Testis (tissue), 3 donors: ENCODE data around the gene FAM219B. TPM values are rescaled to one million over a fixed set of nuclear protein-coding genes. Genes with fewer than 3 reads are reported as not detected.

Source experiments
- DNase-seq: peaks from one replicate; pipeline ENCODE4 v3.0.0-alpha.2; 2019
- H3K27ac ChIP-seq, 2 donors: fragments of 200-600 bp; sonication (generic); one replicate each; pipeline ENCODE4 v1.5.1; 2019
- H3K27me3 ChIP-seq: fragments of 200-600 bp; sonication (generic); one replicate; pipeline ENCODE4 v1.5.1; 2019
- H3K36me3 ChIP-seq: fragments of 200-600 bp; sonication (generic); one replicate; pipeline ENCODE4 v1.5.1; 2017; ENCODE audit warnings: low read depth; ENCODE audit errors: missing control alignments
- H3K4me1 ChIP-seq: fragments of 200-600 bp; sonication (generic); one replicate; pipeline ENCODE4 v1.5.1; 2019
- H3K4me3 ChIP-seq, 2 donors: fragments of 200-600 bp; sonication (generic); one replicate each; pipeline ENCODE4 v1.5.1; 2017 to 2019
- H3K9me3 ChIP-seq: fragments of 200-600 bp; sonication (generic); one replicate; pipeline ENCODE4 v1.5.1; 2017
- POLR2A ChIP-seq: fragments of 450-650 bp; IDR thresholded peaks from one replicate; pipeline ENCODE4 v1.6.1; 2017; ENCODE audit warnings: antibody characterized with exemption, mild to moderate bottlenecking, moderate library complexity
- WGBS, 2 donors: methylation state at CpG; one replicate each; pipeline ENCODE4 v1.1.5; 2018; 5-methylcytosine and 5-hydroxymethylcytosine counted together
- intact Hi-C: fragments of 100-400 bp; cut with DNase I; formaldehyde crosslinking; loops from one replicate; pipeline ENCODE4 v1.15.1; 2023; ENCODE audit warnings: low total_unique reads
- polyA plus RNA-seq: library from polyadenylated mRNA; stranded (reverse); fragments of 350-450 nt; fragmentation: Illumina TruSeq; extraction: RNeasy Lipid Tissue Mini Kit (QIAGEN cat#74804); gene quantifications from one replicate; pipeline ENCODE4 v1.2.3, GENCODE V29; 2014; ENCODE audit warnings: low read depth, low replicate concordance; ENCODE audit not compliant: insufficient read depth
- total RNA-seq, 2 donors: library from RNA; depleted of rRNA; stranded (reverse); fragments of >200 nt; gene quantifications; one replicate each; pipeline ENCODE4 v1.2.3, GENCODE V29; 2016
- TF ChIP-seq, protein P1 (sequence below), 3 experiments: fragments of 450-650 bp in 2 of 3; fragments of 200-600 bp in 1 of 3; sonication (generic) in 1 of 3; IDR thresholded peaks; one replicate each; pipeline ENCODE4 v1.5.1; 2016 to 2019; ENCODE audit warnings: antibody characterized with exemption in 3 of 3, mild to moderate bottlenecking in 2 of 3, moderate library complexity in 1 of 3

FAM219B gene
- total and polyA plus RNA-seq, 3 donors from 2014 or later = 32.6 to 40.6 (median 40.2) TPM

DNA sequence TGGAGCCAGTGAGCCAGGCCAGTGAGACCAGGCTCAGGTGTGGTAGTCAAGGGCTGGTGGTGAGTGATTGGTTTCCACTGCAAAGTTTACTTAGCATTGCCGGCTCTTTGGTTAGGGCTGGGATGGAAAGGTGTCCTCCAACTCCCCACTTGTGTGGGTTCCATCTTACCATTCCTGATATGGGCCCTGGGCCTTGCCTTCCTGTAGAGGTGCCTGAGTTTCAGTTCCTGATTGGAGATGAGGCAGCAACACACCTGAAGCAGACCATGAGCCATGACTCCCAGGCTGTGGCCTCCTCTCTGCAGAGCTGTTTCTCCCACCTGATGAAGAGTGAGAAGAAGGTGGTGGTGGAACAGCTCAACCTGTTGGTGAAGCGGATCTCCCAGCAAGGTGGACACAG lies 13.7 kb downstream of the FAM219B start:
- Histone ChIP-seq H3K27me3 (no peaks in the 10 kb centered on the region), H3K4me3 (no peak overlapping the region), H3K4me1 (peaks cover 10% of the 10 kb centered on the region), H3K36me3 (no peaks in the 10 kb centered on the region), H3K27ac (no peak overlapping the region), H3K9me3 (no peaks in the 10 kb centered on the region)
- intact Hi-C loops = no loop called here
- TF ChIP-seq, protein P1, sequence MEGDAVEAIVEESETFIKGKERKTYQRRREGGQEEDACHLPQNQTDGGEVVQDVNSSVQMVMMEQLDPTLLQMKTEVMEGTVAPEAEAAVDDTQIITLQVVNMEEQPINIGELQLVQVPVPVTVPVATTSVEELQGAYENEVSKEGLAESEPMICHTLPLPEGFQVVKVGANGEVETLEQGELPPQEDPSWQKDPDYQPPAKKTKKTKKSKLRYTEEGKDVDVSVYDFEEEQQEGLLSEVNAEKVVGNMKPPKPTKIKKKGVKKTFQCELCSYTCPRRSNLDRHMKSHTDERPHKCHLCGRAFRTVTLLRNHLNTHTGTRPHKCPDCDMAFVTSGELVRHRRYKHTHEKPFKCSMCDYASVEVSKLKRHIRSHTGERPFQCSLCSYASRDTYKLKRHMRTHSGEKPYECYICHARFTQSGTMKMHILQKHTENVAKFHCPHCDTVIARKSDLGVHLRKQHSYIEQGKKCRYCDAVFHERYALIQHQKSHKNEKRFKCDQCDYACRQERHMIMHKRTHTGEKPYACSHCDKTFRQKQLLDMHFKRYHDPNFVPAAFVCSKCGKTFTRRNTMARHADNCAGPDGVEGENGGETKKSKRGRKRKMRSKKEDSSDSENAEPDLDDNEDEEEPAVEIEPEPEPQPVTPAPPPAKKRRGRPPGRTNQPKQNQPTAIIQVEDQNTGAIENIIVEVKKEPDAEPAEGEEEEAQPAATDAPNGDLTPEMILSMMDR (IDR thresholded peaks at IDR 0.05) = no peak
- no peak for TF ChIP-seq POLR2A
- DNase-seq = no peak
- WGBS, 2 donors = 94 to 96% methylated on average over 2 of the region's 2 CpGs

DNA sequence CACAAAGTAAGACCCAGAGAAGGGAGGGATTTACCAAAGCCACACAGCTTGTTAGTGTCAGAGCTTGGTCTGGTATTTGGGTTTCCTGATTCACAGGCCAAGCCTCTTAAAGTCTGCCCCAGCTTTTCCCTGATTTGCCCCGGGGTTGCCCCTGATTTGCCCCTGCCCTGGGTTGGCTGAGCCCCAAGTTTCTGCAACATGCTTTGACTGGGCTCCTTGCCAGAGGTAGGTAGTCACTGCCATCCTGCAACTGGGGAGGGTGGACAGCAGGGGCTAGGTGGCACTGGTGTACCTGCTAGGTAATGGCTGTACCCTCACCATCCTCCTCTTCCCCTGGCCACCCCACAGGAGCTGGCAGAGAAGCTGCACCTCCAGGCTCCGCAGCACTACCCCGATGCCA lies 14.3 kb downstream of the FAM219B start:
- Histone ChIP-seq H3K4me3 (no peak overlapping the region), H3K4me1 (peaks cover 10% of the 10 kb centered on the region), H3K27ac (no peak overlapping the region), H3K27me3 (no peaks in the 10 kb centered on the region), H3K36me3 (no peaks in the 10 kb centered on the region), H3K9me3 (no peaks in the 10 kb centered on the region)
- WGBS, 2 donors = 93 to 96% methylated on average over 3 of the region's 3 CpGs
- intact Hi-C loops = no loop called here
- DNase-seq = no peak
- TF ChIP-seq, protein P1 (IDR thresholded peaks at IDR 0.05) = no peak
- no peak for TF ChIP-seq POLR2A

DNA sequence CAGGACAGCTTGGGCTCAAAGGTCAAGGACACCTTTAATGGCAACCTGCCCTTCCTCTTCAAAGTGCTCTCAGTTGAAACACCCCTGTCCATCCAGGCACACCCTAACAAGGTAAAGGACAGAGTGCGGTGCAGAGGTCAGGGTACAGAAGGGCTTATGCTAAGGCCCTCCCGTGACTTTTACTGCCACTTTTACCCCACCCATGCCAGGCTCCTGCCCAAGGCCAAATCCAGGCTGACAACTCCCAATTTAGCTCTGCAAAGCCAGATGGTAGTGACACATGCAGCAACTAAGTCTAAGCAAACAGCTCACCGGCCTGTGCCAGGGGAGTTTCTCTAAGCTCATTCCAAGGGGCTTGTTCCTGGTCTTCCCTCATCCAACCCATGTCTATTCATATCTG lies 15.2 kb downstream of the FAM219B start:
- intact Hi-C loops = no loop called here
- DNase-seq = no peak
- 87 to 88% methylated on average over 3 of the region's 3 CpGs for WGBS, 2 donors

DNA sequence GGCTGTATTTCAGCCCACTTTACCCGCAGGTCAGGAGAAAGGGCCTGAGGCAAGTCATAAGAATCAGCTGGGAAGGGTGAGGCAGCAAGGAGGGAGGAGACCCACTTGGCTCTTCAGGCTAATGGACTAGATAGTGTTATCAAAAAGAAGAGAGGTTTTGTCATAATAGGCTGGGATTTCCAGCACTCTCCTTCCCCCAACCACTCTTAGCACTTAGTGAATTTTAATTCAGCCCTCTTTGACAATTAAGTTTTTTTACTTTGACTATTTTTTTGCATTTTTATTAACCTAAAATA lies 16.0 kb downstream of the FAM219B start:
- no peak for TF ChIP-seq POLR2A
- TF ChIP-seq, protein P1 (IDR thresholded peaks at IDR 0.05) = no peak
- Histone ChIP-seq H3K9me3 (no peaks in the 10 kb centered on the region), H3K4me1 (peaks cover 10% of the 10 kb centered on the region), H3K36me3 (no peaks in the 10 kb centered on the region), H3K27ac (peak overlapping the region in 1 of 2 donors; percentile 78), H3K27me3 (no peaks in the 10 kb centered on the region), H3K4me3 (peak overlapping the region in 1 of 2 donors; percentile 82)
- WGBS, 2 donors = 0 to 6% methylated on average over 1 of the region's 1 CpG
- intact Hi-C loops = no loop called here
- DNase-seq = no peak

More for the DNA sequence above, 15.2 kb downstream of the FAM219B start:
- Histone ChIP-seq H3K36me3 (no peaks in the 10 kb centered on the region), H3K27me3 (no peaks in the 10 kb centered on the region), H3K9me3 (no peaks in the 10 kb centered on the region), H3K27ac (no peak overlapping the region), H3K4me3 (no peak overlapping the region), H3K4me1 (peaks cover 10% of the 10 kb centered on the region)
- no peak for TF ChIP-seq POLR2A
- TF ChIP-seq, protein P1 (IDR thresholded peaks at IDR 0.05) = no peak

DNA sequence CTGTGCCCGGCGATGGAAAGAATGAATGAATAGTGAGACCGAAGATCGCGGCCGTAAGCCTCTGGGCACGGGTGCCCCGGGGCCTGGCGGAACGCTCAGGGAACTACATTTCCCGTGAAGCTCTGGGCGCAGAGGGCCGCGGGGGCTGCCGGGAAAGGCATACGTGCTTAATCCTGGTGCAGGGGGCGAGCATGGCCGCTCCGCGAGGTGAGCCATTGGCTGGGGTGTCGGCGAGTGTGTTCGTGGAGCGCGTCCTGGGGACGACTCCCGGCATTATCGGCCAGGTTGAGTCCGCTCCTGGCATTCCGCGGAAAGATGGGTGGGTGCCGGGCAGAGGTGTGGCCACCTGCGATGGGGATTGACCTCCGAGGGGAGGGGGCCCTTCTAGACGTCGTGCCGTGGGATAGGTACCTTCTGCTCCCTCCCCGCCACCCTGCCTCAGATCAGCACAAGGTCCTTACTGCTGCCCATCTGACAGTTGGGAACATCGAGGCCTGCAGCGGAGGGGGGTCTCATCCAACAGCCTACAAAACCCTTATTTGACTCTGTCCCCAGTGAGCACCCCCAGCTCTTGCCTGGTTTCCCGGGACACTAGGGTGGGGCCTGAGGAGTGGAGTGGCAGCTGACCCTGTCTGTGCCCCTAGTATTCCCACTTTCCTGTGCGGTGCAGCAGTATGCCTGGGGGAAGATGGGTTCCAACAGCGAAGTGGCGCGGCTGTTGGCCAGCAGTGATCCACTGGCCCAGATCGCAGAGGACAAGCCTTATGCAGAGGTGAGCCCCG lies 16.6 kb downstream of the FAM219B start, which contains the start of gene MPI:
MPI (plus strand) TSS at position 160 of the 782 bp plus-strand sequence; CDS start at position 192, 32 bp downstream.
- 0 to 3% methylated on average over 20 to 29 of the region's 47 CpGs for WGBS, 2 donors
- intact Hi-C loops = no loop called here

More for the DNA sequence above, 16.6 kb downstream of the FAM219B start, which contains the start of gene MPI:
- peaks cover 10% of the 10 kb centered on the region for H3K4me1 ChIP-seq
- H3K9me3 ChIP-seq = no peaks in the 10 kb centered on the region
- TF ChIP-seq, protein P1 (IDR thresholded peaks at IDR 0.05) = peak in 1 of 3 experiments; percentile 41
- TF ChIP-seq POLR2A = no peak
- peak within 1 kb of the TSS; percentile 53 to 78 for H3K27ac ChIP-seq
- H3K36me3 ChIP-seq = no peaks in the 10 kb centered on the region
- no peaks in the 10 kb centered on the region for H3K27me3 ChIP-seq
- peak within 1 kb of the TSS; percentile 77 to 82 for H3K4me3 ChIP-seq
- peak; percentile 93 for DNase-seq
